ENCODE data around the gene KCNMB4.

DNA sequence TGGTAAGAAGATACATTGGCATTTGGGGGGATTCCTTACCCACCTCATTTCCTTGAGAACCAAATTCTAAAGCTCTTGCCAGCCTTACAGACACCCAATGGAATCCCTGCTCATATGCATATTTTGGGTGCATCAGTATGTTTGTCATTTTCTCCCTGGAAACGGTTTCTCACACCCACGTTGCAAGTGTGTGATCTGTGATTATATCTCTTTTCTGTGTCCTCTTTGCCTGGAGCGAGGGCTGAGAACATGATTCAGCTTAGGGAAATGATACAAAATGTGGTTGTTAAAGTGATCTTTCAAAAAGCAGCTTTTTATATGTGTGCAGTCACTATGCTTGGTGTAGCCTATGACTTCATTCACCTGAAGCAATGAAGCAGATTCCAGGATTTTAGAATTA is 52.0 kb downstream of the KCNMB4 start:
- TF ChIP-seq, protein P1, sequence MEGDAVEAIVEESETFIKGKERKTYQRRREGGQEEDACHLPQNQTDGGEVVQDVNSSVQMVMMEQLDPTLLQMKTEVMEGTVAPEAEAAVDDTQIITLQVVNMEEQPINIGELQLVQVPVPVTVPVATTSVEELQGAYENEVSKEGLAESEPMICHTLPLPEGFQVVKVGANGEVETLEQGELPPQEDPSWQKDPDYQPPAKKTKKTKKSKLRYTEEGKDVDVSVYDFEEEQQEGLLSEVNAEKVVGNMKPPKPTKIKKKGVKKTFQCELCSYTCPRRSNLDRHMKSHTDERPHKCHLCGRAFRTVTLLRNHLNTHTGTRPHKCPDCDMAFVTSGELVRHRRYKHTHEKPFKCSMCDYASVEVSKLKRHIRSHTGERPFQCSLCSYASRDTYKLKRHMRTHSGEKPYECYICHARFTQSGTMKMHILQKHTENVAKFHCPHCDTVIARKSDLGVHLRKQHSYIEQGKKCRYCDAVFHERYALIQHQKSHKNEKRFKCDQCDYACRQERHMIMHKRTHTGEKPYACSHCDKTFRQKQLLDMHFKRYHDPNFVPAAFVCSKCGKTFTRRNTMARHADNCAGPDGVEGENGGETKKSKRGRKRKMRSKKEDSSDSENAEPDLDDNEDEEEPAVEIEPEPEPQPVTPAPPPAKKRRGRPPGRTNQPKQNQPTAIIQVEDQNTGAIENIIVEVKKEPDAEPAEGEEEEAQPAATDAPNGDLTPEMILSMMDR (IDR thresholded peaks at IDR 0.05; ENCODE audit: low read depth, low read length): no peak
- no peak for TF ChIP-seq EZH2phosphoT487 (IDR thresholded peaks at IDR 0.05; ENCODE audit: low read depth)
